CD4-positive, alpha-beta T cell (primary cell): ENCODE measurements around the gene DAAM1. TPM values are rescaled to one million over a fixed set of nuclear protein-coding genes. Genes with fewer than 3 reads are reported as not detected.
A peak's percentile ranks its signal among the peaks of the same experiment; 100 is the strongest.

ENCODE experiments used
- ATAC-seq: fragments of 200-7000 bp; cut with Tn5 transposase; one replicate; pipeline ENCODE4 v1.10.0; 2022; ENCODE audit warnings: mild to moderate bottlenecking; ENCODE audit not compliant: poor library complexity
- CTCF ChIA-PET: fragments of 350-600 bp; sonication (Branson Sonifier 250); formaldehyde crosslinking; loops from one replicate; lab custom pipeline; 2021; ENCODE audit warnings: antibody characterized with exemption, inconsistent platforms; lab: Charles Lee
- POLR2A ChIA-PET: fragments of 350-600 bp; sonication (Branson Sonifier 250); formaldehyde crosslinking; loops from one replicate; lab custom pipeline; 2021; ENCODE audit warnings: antibody characterized with exemption, inconsistent platforms; lab: Charles Lee
- DNase-seq, 14 experiments: peaks; one replicate each; pipeline ENCODE4 v3.0.0-alpha.2; 2013 to 2020; ENCODE audit warnings: mixed read lengths in 2 of 14
- H3K27ac ChIP-seq, 2 donors: one replicate each; pipeline versions ENCODE4 v1.5.1 to v1.7.0; 2013; ENCODE audit warnings: low read length in 2 of 2, low read depth in 1 of 2, mild to moderate bottlenecking in 1 of 2
- H3K27me3 ChIP-seq, 2 experiments: 1 replicate in 1 of 2; 2 replicates in 1 of 2; pipeline versions ENCODE4 v1.6.1 to v1.7.0; 2013; ENCODE audit warnings: low read length in 2 of 2, control low read depth in 1 of 2, mild to moderate bottlenecking in 1 of 2, moderate library complexity in 1 of 2; ENCODE audit not compliant: insufficient read depth in 2 of 2, control insufficient read depth in 1 of 2
- H3K36me3 ChIP-seq: one replicate; pipeline ENCODE4 v1.6.1; 2013; ENCODE audit warnings: low read length, control low read depth; ENCODE audit not compliant: insufficient read depth
- H3K4me1 ChIP-seq: one replicate; pipeline ENCODE4 v1.6.1; 2013; ENCODE audit warnings: low read length, control low read depth; ENCODE audit not compliant: insufficient read depth
- H3K4me3 ChIP-seq: one replicate; pipeline ENCODE4 v1.5.1; 2013; ENCODE audit warnings: mild to moderate bottlenecking, low read length, moderate library complexity
- H3K9me3 ChIP-seq, 2 experiments: 1 replicate in 1 of 2; 2 replicates in 1 of 2; pipeline versions ENCODE4 v1.6.1 to v1.7.0; 2013; ENCODE audit warnings: low read length in 2 of 2, mild to moderate bottlenecking in 2 of 2, control low read depth in 1 of 2, moderate library complexity in 1 of 2; ENCODE audit not compliant: control insufficient read depth in 1 of 2, insufficient read depth in 1 of 2
- H3K27ac Mint-ChIP-seq: one replicate; pipeline ENCODE4 v1.8.0; 2020; ENCODE audit warnings: mixed read lengths
- H3K27me3 Mint-ChIP-seq: one replicate; pipeline ENCODE4 v1.8.0; 2021; ENCODE audit warnings: mixed read lengths
- H3K36me3 Mint-ChIP-seq: one replicate; pipeline ENCODE4 v1.8.0; 2021; ENCODE audit warnings: low read depth, mixed read lengths
- H3K4me1 Mint-ChIP-seq: one replicate; pipeline ENCODE4 v1.8.0; 2021; ENCODE audit warnings: low read depth, mixed read lengths
- H3K4me3 Mint-ChIP-seq: one replicate; pipeline ENCODE4 v1.8.0; 2020; ENCODE audit warnings: mild to moderate bottlenecking, mixed read lengths
- H3K9me3 Mint-ChIP-seq: one replicate; pipeline ENCODE4 v1.8.0; 2020; ENCODE audit warnings: mixed read lengths
- CTCF ChIP-seq: fragments of 200-600 bp; IDR thresholded peaks from one replicate; pipeline ENCODE4 v1.8.0; 2022; ENCODE audit warnings: antibody characterized with exemption, mild to moderate bottlenecking
- intact Hi-C, 2 experiments: fragments of 100-400 bp; cut with DNase I in 1 of 2; cut with micrococcal nuclease in 1 of 2; formaldehyde crosslinking; loops; one replicate each; pipeline versions ENCODE4 v1.15.1 to v1.9.0; 2023 to 2025; cut with DNase I, micrococcal nuclease
- total RNA-seq, 174 experiments: library from RNA in 2 of 174; stranded (reverse) in 2 of 174; gene quantifications; one replicate each; pipeline ENCODE4 v1.2.3 and lab custom pipeline; 2021 to 2026

Gene DAAM1
- total RNA-seq, 2 experiments from 2014 or later: 7.4 to 8.8 TPM

GRCh38 chr14:59189091-59189785, 771 bp downstream of the DAAM1 start:
- ATAC-seq: peak; percentile 5
- Histone ChIP-seq H3K27ac (peak overlapping the region; percentile 84 to 87), H3K36me3 (no peaks in the 10 kb centered on the region), H3K9me3 (no peaks in the 10 kb centered on the region), H3K4me3 (peak overlapping the region; percentile 83), H3K27me3 (peaks cover 0 to 5% of the 10 kb centered on the region in 2 experiments), H3K4me1 (peaks cover 20% of the 10 kb centered on the region)
- CTCF ChIA-PET: interaction anchor here (2.1 kb wide), 1 partner anchor 295 kb away, joined by 7 read pairs; the partner anchor contains the start of genes JKAMP and L3HYPDH
- intact Hi-C loops: loop anchor here (5.0 to 10.0 kb wide), 9 partner anchors 278 to 1136 kb away; partner anchors contain the start of genes JKAMP (in 2 of the 2), KIAA0586 (in 2 of the 2), L3HYPDH (in 2 of the 2) and PCNX4 (in 2 of the 2)
- Mint-ChIP-seq H3K36me3 (peaks cover 11% of the 10 kb centered on the region), H3K27me3 (peaks cover 5% of the 10 kb centered on the region), H3K9me3 (no peaks in the 10 kb centered on the region), H3K4me1 (peaks cover 29% of the 10 kb centered on the region), H3K27ac (peak overlapping the region; percentile 94), H3K4me3 (peak overlapping the region; percentile 99)
- POLR2A ChIA-PET: interaction anchor here (0.9 to 2.5 kb wide), 16 partner anchors 12 to 1799 kb away, joined by 3 to 16 read pairs (median 4); partner anchors contain the start of genes ARID4A, JKAMP, KIAA0586 and L3HYPDH
- peak in 13 of 14 experiments; percentile 1 to 68 (median 25) for DNase-seq
- TF ChIP-seq CTCF: no peak

DNA sequence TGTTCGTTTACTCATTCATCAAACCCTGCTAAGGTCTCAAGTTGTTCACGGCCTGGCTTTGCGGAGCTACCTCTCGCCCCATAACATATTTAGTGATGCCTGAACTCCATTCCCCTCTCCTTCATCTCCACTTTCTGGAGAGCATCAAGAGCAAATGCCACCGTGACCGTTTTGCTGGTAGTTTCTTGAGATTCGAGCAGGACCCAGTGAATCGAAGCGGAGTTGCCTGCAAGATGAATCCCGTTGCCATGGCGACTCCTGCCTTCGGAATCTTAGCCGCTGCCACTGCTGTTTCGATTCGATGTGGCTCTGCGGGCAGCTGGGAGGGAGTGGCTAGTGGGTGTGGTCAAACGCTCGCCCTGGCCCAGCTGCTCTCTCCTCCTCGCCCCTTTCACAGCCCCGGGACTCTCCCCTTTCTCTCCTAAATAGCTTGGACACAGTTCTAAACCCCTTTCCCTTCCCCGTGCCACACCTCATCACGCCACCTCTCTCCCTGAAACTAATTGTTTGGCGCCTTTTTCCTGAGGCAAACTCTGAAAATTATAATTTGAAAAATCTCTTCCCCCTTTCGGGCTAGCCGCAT, 1.4 kb downstream of the DAAM1 start:
- H3K4me1 Mint-ChIP-seq: peaks cover 29% of the 10 kb centered on the region
- ChIA-PET CTCF (interaction anchor here (2.1 kb wide), 1 partner anchor 294 kb away, joined by 7 read pairs; the partner anchor contains the start of genes JKAMP and L3HYPDH), POLR2A (interaction anchor here (0.9 to 2.5 kb wide), 8 partner anchors 12 to 1058 kb away, joined by 3 to 16 read pairs (median 4); partner anchors contain the start of genes JKAMP, KIAA0586, L3HYPDH and PPM1A)
- peaks cover 11% of the 10 kb centered on the region for H3K36me3 Mint-ChIP-seq
- H3K4me3 Mint-ChIP-seq: peak overlapping the region; percentile 99
- Histone ChIP-seq H3K27me3 (no peaks in the 10 kb centered on the region), H3K4me1 (peaks cover 20% of the 10 kb centered on the region), H3K4me3 (peak overlapping the region; percentile 83), H3K9me3 (no peaks in the 10 kb centered on the region), H3K36me3 (no peaks in the 10 kb centered on the region), H3K27ac (peak overlapping the region; percentile 84 to 87)
- no peaks in the 10 kb centered on the region for H3K9me3 Mint-ChIP-seq
- DNase-seq (peak; percentile 28 to 91 (median 56)), ATAC-seq (no peak)
- H3K27ac Mint-ChIP-seq: peak overlapping the region; percentile 94
- intact Hi-C loops: loop anchor here (5.0 to 10.0 kb wide), 10 partner anchors 277 to 1795 kb away; partner anchors contain the start of genes JKAMP (in 2 of the 2), KIAA0586 (in 2 of the 2), L3HYPDH (in 2 of the 2) and PCNX4 (in 2 of the 2)
- H3K27me3 Mint-ChIP-seq: peaks cover 1% of the 10 kb centered on the region
- no peak for TF ChIP-seq CTCF

DNA sequence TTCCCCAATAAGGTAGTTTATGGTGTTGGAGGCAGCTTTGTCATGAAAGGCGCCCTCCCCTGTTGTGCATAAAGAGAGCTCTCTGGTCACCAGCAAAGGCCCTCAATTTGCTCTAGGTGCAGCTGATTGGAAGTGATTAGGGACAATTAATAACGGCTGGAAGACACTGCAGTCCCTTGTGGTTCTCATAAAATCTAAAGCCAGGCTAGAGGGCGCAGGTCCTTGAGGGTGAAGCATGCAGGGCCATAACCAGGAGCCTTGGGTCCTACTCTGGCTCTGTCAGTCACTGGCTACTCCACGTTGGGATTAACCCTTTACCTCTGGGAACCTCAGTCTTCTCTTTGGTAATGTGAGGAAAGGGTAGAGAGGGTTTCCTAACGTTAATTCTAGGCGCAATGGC, 1.9 kb downstream of the DAAM1 start:
- TF ChIP-seq CTCF: no peak
- no peaks in the 10 kb centered on the region for H3K9me3 ChIP-seq
- peak overlapping the region; percentile 94 for H3K27ac Mint-ChIP-seq
- DNase-seq: peak in 1 of 14 experiments; percentile 32
- H3K4me1 Mint-ChIP-seq: peaks cover 29% of the 10 kb centered on the region
- H3K4me3 Mint-ChIP-seq: peak overlapping the region; percentile 99
- no peaks in the 10 kb centered on the region for H3K9me3 Mint-ChIP-seq
- H3K36me3 ChIP-seq: no peaks in the 10 kb centered on the region
- ChIA-PET CTCF (interaction anchor here (2.1 kb wide), 1 partner anchor 294 kb away, joined by 7 read pairs; the partner anchor contains the start of genes JKAMP and L3HYPDH), POLR2A (interaction anchor here (0.9 to 1.1 kb wide), 2 partner anchors 12 to 294 kb away, joined by 4 read pairs; partner anchors contain the start of genes JKAMP and L3HYPDH)
- H3K4me3 ChIP-seq: peak overlapping the region; percentile 83
- no peak overlapping the region for H3K27ac ChIP-seq
- peaks cover 20% of the 10 kb centered on the region for H3K4me1 ChIP-seq
- H3K36me3 Mint-ChIP-seq: peaks cover 11% of the 10 kb centered on the region
- H3K27me3 Mint-ChIP-seq: no peaks in the 10 kb centered on the region
- H3K27me3 ChIP-seq: no peaks in the 10 kb centered on the region
- no peak for ATAC-seq
- intact Hi-C loops: loop anchor here in 1 of 2 experiments (10.0 kb wide), 1 partner anchor 1794 kb away; the partner anchor contains the start of genes SLC38A6 and TRMT5
